ENCODE results near the gene TRPM3.

Gene TRPM3

DNA sequence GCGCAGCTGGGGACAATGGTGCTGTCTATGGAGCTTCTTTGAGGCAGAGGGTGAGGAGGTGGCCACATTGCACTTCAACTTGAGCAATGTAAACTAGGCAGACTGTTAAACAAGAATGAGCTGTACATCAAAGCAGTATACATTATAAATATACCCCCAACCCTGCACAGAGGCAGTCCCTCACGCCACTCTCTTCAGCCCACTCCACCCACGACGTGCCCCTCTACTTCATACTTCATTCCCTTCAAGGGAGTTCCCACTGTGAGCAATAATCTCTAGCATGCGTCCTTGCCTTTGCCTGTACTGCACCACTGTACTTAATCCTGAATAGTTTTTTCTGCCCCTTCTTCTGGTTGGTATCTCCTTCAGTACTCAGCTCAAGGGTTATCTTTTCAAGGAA is 14.4 kb downstream of the TRPM3 start:
- no peak overlapping the region for H3K4me3 ChIP-seq (ENCODE audit: low read depth, low read length)
- TF ChIP-seq, protein P1, sequence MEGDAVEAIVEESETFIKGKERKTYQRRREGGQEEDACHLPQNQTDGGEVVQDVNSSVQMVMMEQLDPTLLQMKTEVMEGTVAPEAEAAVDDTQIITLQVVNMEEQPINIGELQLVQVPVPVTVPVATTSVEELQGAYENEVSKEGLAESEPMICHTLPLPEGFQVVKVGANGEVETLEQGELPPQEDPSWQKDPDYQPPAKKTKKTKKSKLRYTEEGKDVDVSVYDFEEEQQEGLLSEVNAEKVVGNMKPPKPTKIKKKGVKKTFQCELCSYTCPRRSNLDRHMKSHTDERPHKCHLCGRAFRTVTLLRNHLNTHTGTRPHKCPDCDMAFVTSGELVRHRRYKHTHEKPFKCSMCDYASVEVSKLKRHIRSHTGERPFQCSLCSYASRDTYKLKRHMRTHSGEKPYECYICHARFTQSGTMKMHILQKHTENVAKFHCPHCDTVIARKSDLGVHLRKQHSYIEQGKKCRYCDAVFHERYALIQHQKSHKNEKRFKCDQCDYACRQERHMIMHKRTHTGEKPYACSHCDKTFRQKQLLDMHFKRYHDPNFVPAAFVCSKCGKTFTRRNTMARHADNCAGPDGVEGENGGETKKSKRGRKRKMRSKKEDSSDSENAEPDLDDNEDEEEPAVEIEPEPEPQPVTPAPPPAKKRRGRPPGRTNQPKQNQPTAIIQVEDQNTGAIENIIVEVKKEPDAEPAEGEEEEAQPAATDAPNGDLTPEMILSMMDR (IDR thresholded peaks at IDR 0.05; ENCODE audit: borderline replicate concordance, insufficient read depth, low read depth, low read length), result no peak

DNA sequence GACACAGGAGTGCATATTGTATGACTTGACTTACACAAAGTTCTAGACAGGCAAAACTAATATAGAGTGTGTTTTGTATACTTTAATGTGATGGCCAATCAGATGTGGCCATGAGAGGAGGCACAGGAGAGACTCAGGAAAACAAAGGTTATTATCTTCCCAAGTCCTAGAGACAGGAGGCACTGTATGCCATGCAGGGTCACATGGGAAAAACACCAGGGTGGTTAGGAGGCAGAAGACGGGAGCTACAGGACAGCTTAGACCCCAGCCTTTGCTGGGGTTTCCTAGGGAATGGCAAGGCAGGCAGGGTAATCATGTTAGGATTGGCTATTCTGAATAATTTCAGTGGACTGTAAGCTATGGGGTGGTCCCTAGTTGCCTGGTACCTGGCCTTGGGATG is 16.2 kb downstream of the TRPM3 start:
- TF ChIP-seq, protein P1 (IDR thresholded peaks at IDR 0.05; ENCODE audit: borderline replicate concordance, insufficient read depth, low read depth, low read length), result no peak
- H3K4me3 ChIP-seq (ENCODE audit: low read depth, low read length), result no peak overlapping the region

DNA sequence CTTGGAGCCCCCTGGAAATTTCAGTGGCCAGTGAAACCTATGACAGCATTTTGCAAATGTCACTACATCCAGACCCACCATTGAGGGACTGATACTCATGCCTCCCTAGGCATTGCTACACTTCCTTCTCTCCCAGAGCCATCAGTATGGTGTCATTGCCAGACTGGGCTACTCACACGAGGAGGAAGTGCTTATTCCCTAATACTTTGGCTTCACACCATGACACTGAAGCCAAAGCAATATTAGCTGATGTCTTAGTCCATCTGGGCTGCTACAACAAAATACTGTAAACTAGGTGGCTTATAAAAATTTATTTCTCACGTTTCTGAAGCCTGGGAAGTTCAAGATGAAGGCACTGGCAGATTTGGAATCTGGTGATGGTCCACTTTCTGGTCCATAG is 22.6 kb downstream of the TRPM3 start:
- TF ChIP-seq, protein P1 (IDR thresholded peaks at IDR 0.05; ENCODE audit: borderline replicate concordance, insufficient read depth, low read depth, low read length), result no peak
- no peak overlapping the region for H3K4me3 ChIP-seq (ENCODE audit: low read depth, low read length)

DNA sequence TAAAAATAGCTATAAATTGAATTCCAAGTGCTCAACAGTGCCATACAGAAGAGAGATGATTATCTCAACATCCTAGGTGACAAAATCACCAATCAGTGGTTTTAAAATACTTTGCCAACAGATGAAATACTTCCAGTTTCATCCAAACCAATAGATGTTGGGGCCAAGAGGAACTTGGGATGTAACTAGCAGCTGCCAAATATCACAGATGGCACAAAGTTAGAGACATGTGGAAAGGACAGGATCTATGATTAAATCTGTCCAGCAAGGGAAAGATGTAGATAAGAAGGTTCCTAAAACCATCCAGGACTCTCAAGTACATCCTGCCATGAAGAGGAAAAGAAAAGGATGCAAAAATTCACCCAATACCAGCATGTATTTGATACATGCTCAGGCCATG is 23.8 kb downstream of the TRPM3 start:
- TF ChIP-seq, protein P1 (IDR thresholded peaks at IDR 0.05; ENCODE audit: borderline replicate concordance, insufficient read depth, low read depth, low read length), result no peak
- H3K4me3 ChIP-seq (ENCODE audit: low read depth, low read length), result no peak overlapping the region

DNA sequence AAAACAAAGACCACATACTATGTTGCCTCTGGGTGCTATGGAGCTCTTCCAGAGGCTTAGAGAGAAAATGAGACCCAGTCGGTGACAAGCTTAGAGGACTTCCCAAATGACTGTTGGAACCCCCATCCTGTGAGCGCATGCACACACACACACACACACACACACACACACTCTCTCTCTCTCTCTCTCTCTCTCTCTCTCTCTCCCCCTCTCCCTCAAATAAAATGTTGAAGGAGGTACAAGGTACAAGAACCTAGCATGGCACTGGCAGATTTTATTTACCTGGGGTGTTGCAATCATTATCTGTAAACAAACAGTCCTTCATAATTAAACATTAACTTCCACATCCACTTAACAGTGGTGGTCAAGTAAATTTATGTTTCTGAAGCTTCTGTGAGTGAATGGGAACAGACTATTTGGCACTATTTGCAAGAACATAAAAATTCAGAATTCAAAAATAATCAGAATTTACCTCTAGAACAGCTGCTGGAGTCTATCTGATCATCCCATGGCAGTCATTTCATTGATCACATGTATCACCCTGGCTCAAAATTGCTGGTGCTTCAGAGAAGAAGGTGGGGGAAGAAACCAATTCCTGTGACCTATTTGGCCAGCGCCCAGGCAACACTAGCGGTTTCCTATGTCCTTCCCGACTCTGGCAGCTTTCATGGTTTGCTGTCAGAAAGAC is 24.9 kb downstream of the TRPM3 start:
- TF ChIP-seq, protein P1 (IDR thresholded peaks at IDR 0.05; ENCODE audit: borderline replicate concordance, insufficient read depth, low read depth, low read length), result no peak
- H3K4me3 ChIP-seq (ENCODE audit: low read depth, low read length), result no peak overlapping the region

DNA sequence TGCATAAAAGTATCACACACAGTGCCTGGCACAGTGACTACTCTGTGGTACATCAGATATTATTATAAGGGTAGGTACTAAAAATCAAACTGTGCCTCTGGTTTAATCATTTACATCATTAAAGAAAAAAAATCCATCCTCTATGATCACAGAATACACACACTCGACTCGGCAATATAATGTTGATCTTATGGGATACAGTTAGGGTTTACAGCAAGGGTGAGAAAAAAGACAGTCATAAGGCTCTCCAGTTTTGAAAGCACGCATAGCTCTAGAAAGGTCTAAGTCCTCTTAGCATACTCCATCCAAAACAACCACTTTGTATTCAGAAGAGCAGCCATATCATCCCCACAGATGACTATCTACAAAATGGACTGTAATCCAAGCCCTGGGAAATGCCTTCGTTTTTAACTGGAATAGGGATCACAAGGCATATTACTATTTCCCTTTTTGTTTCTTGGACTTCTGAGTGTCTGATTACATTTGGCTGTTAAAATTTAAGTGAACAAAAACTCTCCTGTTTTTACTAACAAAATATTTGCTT is 26.6 kb downstream of the TRPM3 start:
- no peak overlapping the region for H3K4me3 ChIP-seq (ENCODE audit: low read depth, low read length)
- TF ChIP-seq, protein P1 (IDR thresholded peaks at IDR 0.05; ENCODE audit: borderline replicate concordance, insufficient read depth, low read depth, low read length), result no peak

DNA sequence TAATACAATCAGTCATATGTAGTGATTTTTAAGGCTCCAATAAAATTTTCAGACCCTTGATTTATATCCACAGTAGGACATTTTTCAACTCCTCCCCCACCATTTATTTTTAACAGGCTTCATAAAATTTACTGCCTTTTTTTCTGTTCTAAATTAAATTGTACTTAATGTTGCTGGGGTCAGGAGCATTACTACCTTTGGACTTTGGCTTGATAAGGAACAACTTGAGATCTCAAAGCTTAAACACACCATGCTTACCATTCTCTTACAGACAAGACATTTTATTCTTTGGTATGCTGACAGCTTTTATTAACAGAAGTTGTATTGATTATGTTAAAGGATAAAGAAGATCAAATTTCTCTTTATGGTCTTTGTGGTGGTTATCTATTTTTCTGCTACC is 30.5 kb downstream of the TRPM3 start:
- TF ChIP-seq, protein P1 (IDR thresholded peaks at IDR 0.05; ENCODE audit: borderline replicate concordance, insufficient read depth, low read depth, low read length), result no peak
- no peak overlapping the region for H3K4me3 ChIP-seq (ENCODE audit: low read depth, low read length)
